Neural cell (in vitro differentiated cells): ENCODE results near the gene SFTPA1. TPM values are rescaled to one million over a fixed set of nuclear protein-coding genes. Genes with fewer than 3 reads are reported as not detected.
"Not testable (repeated sequence)": the region's sequence is repeated elsewhere in the genome, so short reads cannot be mapped to it uniquely, and the experiment has no call there.

ENCODE experiments used
- H2AFZ ChIP-seq: fragments of 200-600, 300-800 bp; sonication (generic), shearing (Covaris generic); 2 replicates; pipeline ENCODE4 v1.6.0; 2014; ENCODE audit warnings: low read depth, mild to moderate bottlenecking, antibody characterized with exemption, low read length, moderate library complexity
- H3F3A ChIP-seq: fragments of 200-600 bp; shearing (Covaris generic); 2 replicates; pipeline ENCODE4 v1.6.1; 2016; ENCODE audit warnings: mild to moderate bottlenecking, moderate library complexity, mixed read lengths, antibody characterized with exemption, low read length; ENCODE audit not compliant: insufficient read depth, poor library complexity, severe bottlenecking
- H3K27ac ChIP-seq: fragments of 200-600, 300-800 bp; sonication (generic), shearing (Covaris generic); 2 replicates; pipeline ENCODE4 v1.5.1; 2014; ENCODE audit warnings: mild to moderate bottlenecking, low read length, moderate library complexity
- H3K27me3 ChIP-seq: fragments of 300-800, 200-600 bp; sonication (generic), shearing (Covaris generic); 2 replicates; pipeline ENCODE4 v1.6.0; 2014; ENCODE audit warnings: mild to moderate bottlenecking, low read depth, low read length, moderate library complexity; ENCODE audit not compliant: insufficient read depth
- H3K36me3 ChIP-seq: fragments of 300-800, 200-600 bp; sonication (generic), shearing (Covaris generic); 2 replicates; pipeline ENCODE4 v1.5.1; 2014; ENCODE audit warnings: mild to moderate bottlenecking, antibody characterized with exemption, low read length, moderate library complexity; ENCODE audit not compliant: insufficient read depth
- H3K4me2 ChIP-seq: fragments of 300-800, 200-600 bp; sonication (generic), shearing (Covaris generic); 2 replicates; pipeline ENCODE4 v1.6.0; 2014; ENCODE audit warnings: mild to moderate bottlenecking, low read length
- H3K4me3 ChIP-seq: fragments of 300-800, 200-600 bp; sonication (generic), shearing (Covaris generic); 2 replicates; pipeline ENCODE4 v1.5.1; 2014; ENCODE audit warnings: mild to moderate bottlenecking, low read length, moderate library complexity
- H3K79me2 ChIP-seq: fragments of 200-600 bp; shearing (Covaris generic); replicated peaks from 2 replicates; pipeline ENCODE4 v1.6.0; 2014; ENCODE audit warnings: mild to moderate bottlenecking, low read length, moderate library complexity; ENCODE audit not compliant: insufficient read depth
- H3K9ac ChIP-seq: fragments of 300-800, 200-600 bp; sonication (generic), shearing (Covaris generic); 2 replicates; pipeline ENCODE4 v1.6.1; 2016; ENCODE audit warnings: mild to moderate bottlenecking, low read length, mixed read lengths
- H3K9me2 ChIP-seq: fragments of 200-600 bp; shearing (Covaris generic); 2 replicates; pipeline ENCODE4 v1.6.1; 2016; ENCODE audit warnings: mild to moderate bottlenecking, low read length, mixed read lengths; ENCODE audit not compliant: insufficient read depth
- H3K9me3 ChIP-seq: fragments of 200-600, 300-800 bp; sonication (generic), shearing (Covaris generic); 2 replicates; pipeline ENCODE4 v1.6.1; 2016; ENCODE audit warnings: mild to moderate bottlenecking, mixed run types, low read length, moderate library complexity, mixed read lengths
- H4K20me1 ChIP-seq: fragments of 200-600 bp; shearing (Covaris generic); 2 replicates; pipeline ENCODE4 v1.6.1; 2016; ENCODE audit warnings: mild to moderate bottlenecking, mixed run types; ENCODE audit not compliant: insufficient read depth
- EP300 ChIP-seq: fragments of 450-650 bp; conservative IDR thresholded peaks from 2 replicates; pipeline ENCODE4 v1.6.1; 2014; ENCODE audit warnings: antibody characterized with exemption, mild to moderate bottlenecking, moderate library complexity; ENCODE audit not compliant: poor library complexity, severe bottlenecking
- EZH2 ChIP-seq: fragments of 200-600, 300-800 bp; shearing (Covaris generic), sonication (generic); IDR thresholded peaks from 2 replicates; pipeline ENCODE4 v1.6.1; 2014; ENCODE audit warnings: antibody characterized with exemption, low read length, borderline replicate concordance, mild to moderate bottlenecking; ENCODE audit not compliant: insufficient read depth, poor library complexity, severe bottlenecking
- MXI1 ChIP-seq: fragments of 450-650 bp; conservative IDR thresholded peaks from 2 replicates; pipeline ENCODE4 v1.6.1; 2014; ENCODE audit warnings: antibody characterized with exemption, mild to moderate bottlenecking; ENCODE audit not compliant: poor library complexity, severe bottlenecking
- POLR2AphosphoS5 ChIP-seq: IDR thresholded peaks from 2 replicates; pipeline ENCODE4 v1.6.1; 2012
- RAD21 ChIP-seq: fragments of 450-650 bp; conservative IDR thresholded peaks from 2 replicates; pipeline ENCODE4 v1.6.1; 2014; ENCODE audit warnings: antibody characterized with exemption, mild to moderate bottlenecking, moderate library complexity
- SMC3 ChIP-seq: fragments of 450-650 bp; conservative IDR thresholded peaks from 2 replicates; pipeline ENCODE4 v1.6.1; 2014; ENCODE audit warnings: antibody characterized with exemption, mild to moderate bottlenecking, moderate library complexity; ENCODE audit not compliant: poor library complexity
- TAF1 ChIP-seq: IDR thresholded peaks from 2 replicates; pipeline ENCODE4 v1.6.1; 2012; ENCODE audit warnings: low read depth
- polyA plus RNA-seq: library from polyadenylated mRNA; depleted of rRNA; stranded (reverse); fragments of >200 nt; gene quantifications from 2 replicates; pipeline ENCODE4 v1.2.3, GENCODE V29; 2014
- TF ChIP-seq, protein P1 (sequence below): fragments of 450-650 bp; IDR thresholded peaks from 2 replicates; pipeline ENCODE4 v1.5.1; 2014; ENCODE audit warnings: antibody characterized with exemption, mild to moderate bottlenecking, moderate library complexity; ENCODE audit not compliant: poor library complexity, severe bottlenecking
- TF ChIP-seq, protein P2 (sequence below): IDR thresholded peaks from 2 replicates; pipeline ENCODE4 v1.6.1; 2012; ENCODE audit warnings: borderline replicate concordance

SFTPA1 gene
- polyA plus RNA-seq, 1 donor from 2014 or later = not detected

DNA sequence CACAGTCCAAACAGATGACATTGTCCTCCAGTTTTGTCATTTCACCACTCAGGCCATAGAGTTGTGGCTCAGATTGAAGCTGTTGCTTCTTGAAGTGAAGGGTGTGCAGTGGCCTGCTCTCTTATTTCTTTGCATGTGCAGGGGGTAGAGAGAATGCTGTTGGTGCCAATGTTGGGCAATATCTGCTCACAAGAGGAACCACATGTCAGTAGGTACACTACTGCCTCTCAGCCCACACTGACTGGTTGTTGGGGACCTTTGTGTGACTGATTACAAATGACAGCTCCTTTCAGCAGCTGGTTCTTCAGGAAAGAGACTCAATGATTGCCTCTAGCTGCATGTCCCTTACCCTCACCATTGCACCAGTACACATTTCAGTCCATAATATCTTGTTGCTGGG lies 21.9 kb upstream of the SFTPA1 start:
- Histone ChIP-seq H2AFZ (no peak overlapping the region), H3K9me3 (no peaks in the 10 kb centered on the region), H3K4me3 (no peak overlapping the region), H3K4me2 (no peak overlapping the region), H3K9ac (no peak overlapping the region), H3K9me2 (no peaks in the 10 kb centered on the region), H4K20me1 (no peaks in the 10 kb centered on the region), H3K79me2 (no peaks in the 10 kb centered on the region), H3F3A (no peaks in the 10 kb centered on the region), H3K27me3 (no peaks in the 10 kb centered on the region), H3K36me3 (no peaks in the 10 kb centered on the region), H3K27ac (no peak overlapping the region)
- TF ChIP-seq POLR2AphosphoS5 (no peak), TAF1 (no peak), EZH2 (no peak), RAD21 (no peak), EP300 (no peak), MXI1 (no peak), SMC3 (no peak)
- TF ChIP-seq, protein P1, sequence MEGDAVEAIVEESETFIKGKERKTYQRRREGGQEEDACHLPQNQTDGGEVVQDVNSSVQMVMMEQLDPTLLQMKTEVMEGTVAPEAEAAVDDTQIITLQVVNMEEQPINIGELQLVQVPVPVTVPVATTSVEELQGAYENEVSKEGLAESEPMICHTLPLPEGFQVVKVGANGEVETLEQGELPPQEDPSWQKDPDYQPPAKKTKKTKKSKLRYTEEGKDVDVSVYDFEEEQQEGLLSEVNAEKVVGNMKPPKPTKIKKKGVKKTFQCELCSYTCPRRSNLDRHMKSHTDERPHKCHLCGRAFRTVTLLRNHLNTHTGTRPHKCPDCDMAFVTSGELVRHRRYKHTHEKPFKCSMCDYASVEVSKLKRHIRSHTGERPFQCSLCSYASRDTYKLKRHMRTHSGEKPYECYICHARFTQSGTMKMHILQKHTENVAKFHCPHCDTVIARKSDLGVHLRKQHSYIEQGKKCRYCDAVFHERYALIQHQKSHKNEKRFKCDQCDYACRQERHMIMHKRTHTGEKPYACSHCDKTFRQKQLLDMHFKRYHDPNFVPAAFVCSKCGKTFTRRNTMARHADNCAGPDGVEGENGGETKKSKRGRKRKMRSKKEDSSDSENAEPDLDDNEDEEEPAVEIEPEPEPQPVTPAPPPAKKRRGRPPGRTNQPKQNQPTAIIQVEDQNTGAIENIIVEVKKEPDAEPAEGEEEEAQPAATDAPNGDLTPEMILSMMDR = no peak
- TF ChIP-seq, protein P2, sequence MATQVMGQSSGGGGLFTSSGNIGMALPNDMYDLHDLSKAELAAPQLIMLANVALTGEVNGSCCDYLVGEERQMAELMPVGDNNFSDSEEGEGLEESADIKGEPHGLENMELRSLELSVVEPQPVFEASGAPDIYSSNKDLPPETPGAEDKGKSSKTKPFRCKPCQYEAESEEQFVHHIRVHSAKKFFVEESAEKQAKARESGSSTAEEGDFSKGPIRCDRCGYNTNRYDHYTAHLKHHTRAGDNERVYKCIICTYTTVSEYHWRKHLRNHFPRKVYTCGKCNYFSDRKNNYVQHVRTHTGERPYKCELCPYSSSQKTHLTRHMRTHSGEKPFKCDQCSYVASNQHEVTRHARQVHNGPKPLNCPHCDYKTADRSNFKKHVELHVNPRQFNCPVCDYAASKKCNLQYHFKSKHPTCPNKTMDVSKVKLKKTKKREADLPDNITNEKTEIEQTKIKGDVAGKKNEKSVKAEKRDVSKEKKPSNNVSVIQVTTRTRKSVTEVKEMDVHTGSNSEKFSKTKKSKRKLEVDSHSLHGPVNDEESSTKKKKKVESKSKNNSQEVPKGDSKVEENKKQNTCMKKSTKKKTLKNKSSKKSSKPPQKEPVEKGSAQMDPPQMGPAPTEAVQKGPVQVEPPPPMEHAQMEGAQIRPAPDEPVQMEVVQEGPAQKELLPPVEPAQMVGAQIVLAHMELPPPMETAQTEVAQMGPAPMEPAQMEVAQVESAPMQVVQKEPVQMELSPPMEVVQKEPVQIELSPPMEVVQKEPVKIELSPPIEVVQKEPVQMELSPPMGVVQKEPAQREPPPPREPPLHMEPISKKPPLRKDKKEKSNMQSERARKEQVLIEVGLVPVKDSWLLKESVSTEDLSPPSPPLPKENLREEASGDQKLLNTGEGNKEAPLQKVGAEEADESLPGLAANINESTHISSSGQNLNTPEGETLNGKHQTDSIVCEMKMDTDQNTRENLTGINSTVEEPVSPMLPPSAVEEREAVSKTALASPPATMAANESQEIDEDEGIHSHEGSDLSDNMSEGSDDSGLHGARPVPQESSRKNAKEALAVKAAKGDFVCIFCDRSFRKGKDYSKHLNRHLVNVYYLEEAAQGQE = no peak

DNA sequence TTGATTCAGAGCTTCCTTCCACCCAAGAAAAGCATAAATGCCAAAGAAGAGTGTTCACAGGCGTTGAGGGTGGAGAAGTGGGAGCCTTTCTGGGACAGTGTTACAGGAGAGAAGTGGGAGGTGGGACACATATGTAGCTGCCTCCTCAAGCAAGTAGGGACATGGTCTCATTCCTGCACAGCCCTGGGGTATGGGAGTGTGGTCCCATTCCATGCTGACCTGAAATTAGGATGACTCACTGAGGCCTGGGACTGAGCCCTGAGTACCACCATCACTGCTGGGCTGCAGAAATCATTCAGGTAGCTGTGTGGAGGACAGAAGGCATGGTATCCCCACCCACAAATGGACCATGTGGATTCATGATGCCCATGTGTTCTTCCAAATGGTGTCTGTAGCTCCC lies 17.4 kb upstream of the SFTPA1 start:
- no peak overlapping the region for H3K4me3 ChIP-seq
- H3K9me3 ChIP-seq = no peaks in the 10 kb centered on the region
- H3K36me3 ChIP-seq = no peaks in the 10 kb centered on the region
- H3K79me2 ChIP-seq = no peaks in the 10 kb centered on the region
- H3K9me2 ChIP-seq = no peaks in the 10 kb centered on the region
- no peaks in the 10 kb centered on the region for H4K20me1 ChIP-seq
- H2AFZ ChIP-seq = no peak overlapping the region
- H3K9ac ChIP-seq = no peak overlapping the region
- H3K27me3 ChIP-seq = no peaks in the 10 kb centered on the region
- no peak overlapping the region for H3K27ac ChIP-seq
- no peak for TF ChIP-seq SMC3
- TF ChIP-seq, protein P2 = no peak
- no peak for TF ChIP-seq MXI1
- TF ChIP-seq, protein P1 = no peak
- TF ChIP-seq RAD21 = no peak
- no peak for TF ChIP-seq EP300
- TF ChIP-seq POLR2AphosphoS5 = no peak
- no peak for TF ChIP-seq EZH2
- no peak for TF ChIP-seq TAF1
- no peaks in the 10 kb centered on the region for H3F3A ChIP-seq
- no peak overlapping the region for H3K4me2 ChIP-seq

DNA sequence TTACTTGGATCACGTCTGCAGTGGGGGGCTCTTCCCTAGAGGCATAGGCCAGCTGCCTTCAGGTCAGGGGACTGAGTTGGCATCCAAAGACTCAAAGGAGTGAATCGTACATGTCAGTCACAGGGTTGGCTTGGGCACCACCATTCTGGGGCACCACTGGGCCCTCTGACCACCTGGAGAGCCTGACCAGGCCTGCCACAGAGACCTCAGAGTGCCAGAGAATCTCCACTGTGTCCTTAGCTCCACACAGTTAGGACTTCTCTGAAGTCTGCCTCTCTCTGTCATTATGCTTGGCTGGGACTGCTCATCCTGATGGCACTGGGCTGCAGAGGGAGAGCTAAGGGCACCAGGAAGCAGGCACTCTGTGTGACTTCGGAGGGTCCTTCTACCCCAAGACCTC lies 16.2 kb upstream of the SFTPA1 start:
- H3K9me2 ChIP-seq, H3K27ac ChIP-seq, H3K9me3 ChIP-seq, H3F3A ChIP-seq, H3K79me2 ChIP-seq, H3K36me3 ChIP-seq, H3K9ac ChIP-seq, H3K4me2 ChIP-seq, H2AFZ ChIP-seq, H3K4me3 ChIP-seq, H3K27me3 ChIP-seq, H4K20me1 ChIP-seq: not testable (repeated sequence)
